Measurements from ENCODE around the gene INSR. TPM values are rescaled to one million over a fixed set of nuclear protein-coding genes. Genes with fewer than 3 reads are reported as not detected.
A peak's percentile ranks its signal among the peaks of the same experiment; 100 is the strongest.
"Not testable (repeated sequence)": the region's sequence is repeated elsewhere in the genome, so short reads cannot be mapped to it uniquely, and the experiment has no call there.

INSR gene
- total RNA-seq, 1 donor from 2014 or later: 69.2 TPM

- Mint-ChIP-seq H3K9me3 (ENCODE audit: low read depth) (no peaks in the 10 kb centered on the region), H3K36me3 (ENCODE audit: insufficient read depth) (peaks cover 25% of the 10 kb centered on the region), H3K4me3 (ENCODE audit: low read depth) (no peak overlapping the region), H3K27ac (peak overlapping the region; percentile 41), H3K27me3 (no peaks in the 10 kb centered on the region), H3K4me1 (ENCODE audit: low read depth) (no peaks in the 10 kb centered on the region)
- TF ChIP-seq, protein P1, sequence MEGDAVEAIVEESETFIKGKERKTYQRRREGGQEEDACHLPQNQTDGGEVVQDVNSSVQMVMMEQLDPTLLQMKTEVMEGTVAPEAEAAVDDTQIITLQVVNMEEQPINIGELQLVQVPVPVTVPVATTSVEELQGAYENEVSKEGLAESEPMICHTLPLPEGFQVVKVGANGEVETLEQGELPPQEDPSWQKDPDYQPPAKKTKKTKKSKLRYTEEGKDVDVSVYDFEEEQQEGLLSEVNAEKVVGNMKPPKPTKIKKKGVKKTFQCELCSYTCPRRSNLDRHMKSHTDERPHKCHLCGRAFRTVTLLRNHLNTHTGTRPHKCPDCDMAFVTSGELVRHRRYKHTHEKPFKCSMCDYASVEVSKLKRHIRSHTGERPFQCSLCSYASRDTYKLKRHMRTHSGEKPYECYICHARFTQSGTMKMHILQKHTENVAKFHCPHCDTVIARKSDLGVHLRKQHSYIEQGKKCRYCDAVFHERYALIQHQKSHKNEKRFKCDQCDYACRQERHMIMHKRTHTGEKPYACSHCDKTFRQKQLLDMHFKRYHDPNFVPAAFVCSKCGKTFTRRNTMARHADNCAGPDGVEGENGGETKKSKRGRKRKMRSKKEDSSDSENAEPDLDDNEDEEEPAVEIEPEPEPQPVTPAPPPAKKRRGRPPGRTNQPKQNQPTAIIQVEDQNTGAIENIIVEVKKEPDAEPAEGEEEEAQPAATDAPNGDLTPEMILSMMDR (IDR thresholded peaks at IDR 0.05; ENCODE audit: unreplicated experiment): no peak
- no peak for DNase-seq (ENCODE audit: low spot score, unreplicated experiment)
Observed at GRCh38 chr19:7159105-7159933, 134.9 kb downstream of the INSR start.

- Mint-ChIP-seq H3K4me3 (ENCODE audit: low read depth) (no peak overlapping the region), H3K9me3 (ENCODE audit: low read depth) (no peaks in the 10 kb centered on the region), H3K36me3 (ENCODE audit: insufficient read depth) (peaks cover 10% of the 10 kb centered on the region), H3K27me3 (no peaks in the 10 kb centered on the region), H3K4me1 (ENCODE audit: low read depth) (no peaks in the 10 kb centered on the region), H3K27ac (peak overlapping the region; percentile 49)
- DNase-seq (ENCODE audit: low spot score, unreplicated experiment): no peak
- TF ChIP-seq, protein P1 (IDR thresholded peaks at IDR 0.05; ENCODE audit: unreplicated experiment): no peak
Observed at GRCh38 chr19:7153022-7153421, 141.2 kb downstream of the INSR start.

- TF ChIP-seq, protein P1 (IDR thresholded peaks at IDR 0.05; ENCODE audit: unreplicated experiment): no peak
- no peak for DNase-seq (ENCODE audit: low spot score, unreplicated experiment)
- no peak overlapping the region for H3K4me3 Mint-ChIP-seq (ENCODE audit: low read depth)
- no peak overlapping the region for H3K27ac Mint-ChIP-seq
- no peaks in the 10 kb centered on the region for H3K27me3 Mint-ChIP-seq
- no peaks in the 10 kb centered on the region for H3K9me3 Mint-ChIP-seq (ENCODE audit: low read depth)
- H3K36me3 Mint-ChIP-seq (ENCODE audit: insufficient read depth): peaks cover 11% of the 10 kb centered on the region
- H3K4me1 Mint-ChIP-seq (ENCODE audit: low read depth): no peaks in the 10 kb centered on the region
Observed at GRCh38 chr19:7152568-7152967, 141.6 kb downstream of the INSR start.

GRCh38 chr19:7149956-7150705, 144.1 kb downstream of the INSR start:
- TF ChIP-seq, protein P1 (IDR thresholded peaks at IDR 0.05; ENCODE audit: unreplicated experiment): no peak
- Mint-ChIP-seq H3K27ac (no peak overlapping the region), H3K4me1 (ENCODE audit: low read depth) (no peaks in the 10 kb centered on the region), H3K36me3 (ENCODE audit: insufficient read depth) (peaks cover 25% of the 10 kb centered on the region), H3K27me3 (no peaks in the 10 kb centered on the region), H3K9me3 (ENCODE audit: low read depth) (peaks cover 11% of the 10 kb centered on the region), H3K4me3 (ENCODE audit: low read depth) (no peak overlapping the region)
- DNase-seq (ENCODE audit: low spot score, unreplicated experiment): no peak

GRCh38 chr19:7147119-7147675, 147.0 kb downstream of the INSR start:
- Mint-ChIP-seq H3K36me3 (ENCODE audit: insufficient read depth) (peaks cover 37% of the 10 kb centered on the region), H3K9me3 (ENCODE audit: low read depth) (peaks cover 11% of the 10 kb centered on the region)
- not testable (repeated sequence) for H3K4me1 Mint-ChIP-seq (ENCODE audit: low read depth); H3K27me3 Mint-ChIP-seq; H3K27ac Mint-ChIP-seq; H3K4me3 Mint-ChIP-seq (ENCODE audit: low read depth); DNase-seq (ENCODE audit: low spot score, unreplicated experiment)

DNA sequence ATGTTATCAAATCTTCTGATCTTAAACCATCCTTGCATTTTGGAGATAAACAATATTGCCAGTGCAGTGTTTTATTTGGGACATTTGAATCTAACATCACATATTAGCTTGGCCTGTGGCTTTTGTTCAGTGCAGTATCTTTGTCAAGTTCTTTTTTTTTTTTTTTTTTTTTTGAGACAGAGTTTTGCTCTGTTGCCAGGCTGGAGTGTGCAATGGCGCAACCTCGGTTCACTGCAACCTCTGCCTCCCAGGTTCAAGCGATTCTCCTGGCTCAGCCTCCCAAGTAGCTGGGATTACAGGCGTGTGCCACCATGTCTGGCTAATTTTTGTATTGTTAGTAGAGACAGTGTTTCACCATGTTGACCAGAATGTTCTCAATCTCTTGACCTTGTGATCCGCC, 148.1 kb downstream of the INSR start:
- Mint-ChIP-seq H3K9me3 (ENCODE audit: low read depth) (peaks cover 11% of the 10 kb centered on the region), H3K36me3 (ENCODE audit: insufficient read depth) (peaks cover 44% of the 10 kb centered on the region)
- not testable (repeated sequence) for DNase-seq (ENCODE audit: low spot score, unreplicated experiment); H3K4me3 Mint-ChIP-seq (ENCODE audit: low read depth); H3K4me1 Mint-ChIP-seq (ENCODE audit: low read depth); H3K27ac Mint-ChIP-seq; H3K27me3 Mint-ChIP-seq
